HuH-7.5 (cell line): ENCODE data around the gene ATP6AP2.
"Not testable (repeated sequence)": the region's sequence is repeated elsewhere in the genome, so short reads cannot be mapped to it uniquely, and the experiment has no call there.

ENCODE experiments used
- DNase-seq: peaks from one replicate; pipeline ENCODE4 v3.0.0; 2011; ENCODE audit warnings: low spot score

The ATP6AP2 gene, protein sequence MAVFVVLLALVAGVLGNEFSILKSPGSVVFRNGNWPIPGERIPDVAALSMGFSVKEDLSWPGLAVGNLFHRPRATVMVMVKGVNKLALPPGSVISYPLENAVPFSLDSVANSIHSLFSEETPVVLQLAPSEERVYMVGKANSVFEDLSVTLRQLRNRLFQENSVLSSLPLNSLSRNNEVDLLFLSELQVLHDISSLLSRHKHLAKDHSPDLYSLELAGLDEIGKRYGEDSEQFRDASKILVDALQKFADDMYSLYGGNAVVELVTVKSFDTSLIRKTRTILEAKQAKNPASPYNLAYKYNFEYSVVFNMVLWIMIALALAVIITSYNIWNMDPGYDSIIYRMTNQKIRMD

GRCh38 chrX:40580537-40581335 lies at the start of gene ATP6AP2:
Gene ATP6AP2 (plus strand): TSS chrX:40580970. CDS start chrX:40581066, 96 bp downstream.
- DNase-seq, result peak; percentile 56

GRCh38 chrX:40531056-40531826 lies 49.5 kb upstream of the ATP6AP2 start:
- DNase-seq, result no peak

GRCh38 chrX:40537310-40537709 lies 43.5 kb upstream of the ATP6AP2 start:
- DNase-seq, result no peak

DNA sequence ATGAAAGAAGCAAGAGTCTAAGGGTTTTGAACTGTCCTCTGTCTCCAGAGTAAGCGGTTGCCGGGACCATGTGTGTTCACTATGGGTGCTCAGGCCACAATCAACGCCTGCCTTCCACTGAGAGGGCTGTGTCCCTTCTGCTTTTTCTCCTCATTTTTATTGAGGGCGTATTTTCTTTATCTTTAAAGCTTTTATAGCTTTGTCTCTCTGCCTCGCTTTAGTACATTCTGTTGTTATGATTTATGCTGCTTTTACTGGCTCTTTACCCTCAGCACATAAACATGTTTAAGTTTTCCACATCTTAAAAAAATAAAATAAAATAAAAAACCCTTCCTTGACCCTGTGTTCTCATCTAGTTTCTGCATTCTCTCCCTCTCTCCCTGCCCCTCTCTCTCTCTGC lies 42.4 kb upstream of the ATP6AP2 start:
- no peak for DNase-seq

- no peak for DNase-seq
These were observed 41.3 kb upstream of the ATP6AP2 start for GRCh38 chrX:40539214-40540142.

DNA sequence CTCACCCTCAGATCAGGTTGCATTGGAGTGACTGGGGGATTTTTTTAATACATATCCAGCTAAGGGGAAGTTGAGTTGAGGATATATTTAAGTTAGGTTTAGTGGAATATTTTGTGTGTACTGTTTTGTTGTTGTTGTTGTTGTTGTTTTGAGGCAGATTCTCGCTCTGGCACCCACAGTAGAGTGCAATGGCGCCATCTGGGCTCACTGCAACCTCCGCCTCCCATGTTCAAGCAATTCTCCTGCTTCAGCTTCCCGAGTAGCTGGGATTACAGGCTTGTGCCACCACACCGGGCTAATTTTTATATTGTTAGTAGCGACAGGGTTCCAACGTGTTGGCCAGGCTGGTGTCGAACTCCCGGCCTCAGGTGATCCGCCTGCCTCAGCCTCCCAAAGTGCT lies 38.6 kb upstream of the ATP6AP2 start:
- no peak for DNase-seq

GRCh38 chrX:40542972-40543371 lies 37.8 kb upstream of the ATP6AP2 start:
- no peak for DNase-seq

- no peak for DNase-seq
These were observed 37.0 kb upstream of the ATP6AP2 start for GRCh38 chrX:40543661-40544328.

GRCh38 chrX:40544343-40545266 lies 36.2 kb upstream of the ATP6AP2 start:
- DNase-seq, result no peak

DNA sequence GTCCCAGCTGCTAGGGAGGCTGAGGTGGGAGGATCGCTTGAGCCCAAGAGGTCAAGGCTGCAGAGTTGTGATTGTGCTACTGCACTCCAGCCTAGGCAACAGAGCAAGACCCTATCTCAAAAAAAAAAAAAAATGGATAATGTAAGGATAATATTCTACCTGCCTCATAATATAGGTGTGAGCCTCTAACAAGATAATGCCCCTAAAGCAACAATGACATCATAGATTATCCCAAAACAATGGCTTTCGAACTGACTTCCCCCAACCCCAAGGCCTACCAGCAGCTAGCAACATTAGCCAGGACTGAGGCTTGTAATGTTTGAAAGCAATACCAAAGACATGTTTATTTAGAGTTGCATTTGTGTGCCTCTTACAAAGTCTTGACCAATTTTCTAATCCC lies 33.9 kb upstream of the ATP6AP2 start:
- DNase-seq, result no peak

- DNase-seq, result no peak
These were observed 30.7 kb upstream of the ATP6AP2 start for GRCh38 chrX:40550066-40550465.

- DNase-seq, result no peak
These were observed 28.0 kb upstream of the ATP6AP2 start for GRCh38 chrX:40552768-40553167.

- DNase-seq, result no peak
These were observed 22.2 kb upstream of the ATP6AP2 start for GRCh38 chrX:40558590-40558989.

DNA sequence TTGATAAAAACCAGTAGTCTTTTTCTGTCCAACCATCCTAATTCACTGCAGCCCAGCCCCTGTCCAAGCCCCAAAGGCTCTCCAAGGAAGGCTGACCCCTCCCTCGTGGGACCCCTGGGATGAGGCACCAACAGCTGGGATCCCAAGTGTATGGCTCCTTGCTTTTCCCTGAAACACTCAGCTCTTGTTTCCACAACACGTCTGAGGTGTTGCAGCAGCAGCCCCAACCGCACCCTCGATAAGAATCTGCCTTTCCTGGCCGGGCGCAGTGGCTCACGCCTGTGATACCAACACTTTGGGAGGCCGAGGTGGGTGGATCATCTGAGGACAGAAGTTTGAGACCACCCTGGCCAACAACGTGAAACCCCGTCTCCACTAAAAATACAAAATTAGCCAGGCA lies 17.0 kb upstream of the ATP6AP2 start:
- no peak for DNase-seq

DNA sequence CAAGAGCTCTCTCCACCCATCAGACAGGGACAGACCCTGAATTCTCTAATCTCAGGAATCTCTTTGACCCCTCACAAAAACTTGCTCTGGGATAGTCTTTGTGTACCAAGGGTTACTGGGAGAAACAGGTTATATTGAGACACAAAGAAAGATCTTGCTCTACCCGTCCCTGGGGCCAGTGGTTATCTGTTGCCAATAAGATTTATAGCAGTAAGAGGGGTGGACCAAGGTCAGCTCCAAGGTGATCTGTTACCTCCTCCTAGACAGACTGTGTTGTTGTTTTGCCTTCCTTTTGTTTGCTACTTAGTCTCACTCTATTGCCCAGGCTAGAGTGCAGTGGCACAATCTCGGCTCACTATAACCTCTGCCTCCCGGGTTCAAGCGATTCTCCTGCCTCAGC lies 16.3 kb upstream of the ATP6AP2 start:
- DNase-seq, result no peak

DNA sequence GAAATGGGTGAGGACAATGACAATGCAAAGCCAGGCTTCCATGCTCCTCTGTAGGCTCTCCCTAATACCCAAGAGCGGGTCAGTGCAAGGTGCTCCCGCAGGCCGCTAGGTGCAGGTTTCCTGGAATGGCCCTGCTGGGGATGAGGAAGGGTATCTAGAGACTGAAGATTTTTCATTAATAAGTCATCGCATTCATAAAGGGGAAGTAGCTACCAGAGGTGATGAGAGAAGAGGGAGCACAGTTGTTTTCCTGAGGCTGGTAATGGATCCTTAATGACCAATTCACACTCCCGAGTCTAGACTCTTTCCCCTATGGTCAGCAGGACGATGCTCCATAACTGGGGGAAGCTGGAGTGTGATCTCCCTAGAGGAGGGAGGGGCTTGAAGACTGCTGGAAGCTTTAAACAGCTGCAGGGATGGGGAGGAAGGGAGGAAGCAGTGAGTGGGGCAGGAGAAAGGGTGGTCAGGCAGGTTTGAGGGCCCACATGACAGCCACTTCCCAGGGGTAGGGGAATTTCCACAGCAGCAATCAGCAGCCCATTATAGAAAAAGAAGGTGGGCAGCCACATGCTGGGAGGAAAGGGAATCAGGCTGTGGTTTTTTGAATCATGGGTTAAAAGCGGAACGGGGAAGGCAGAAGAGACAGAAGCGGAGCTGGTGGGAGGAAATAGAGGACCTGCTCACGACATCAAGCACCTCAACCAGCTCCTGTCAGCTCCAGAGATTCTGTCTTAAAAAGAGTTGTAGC lies 10.2 kb upstream of the ATP6AP2 start:
- DNase-seq, result no peak

GRCh38 chrX:40571164-40571563 lies 9.6 kb upstream of the ATP6AP2 start:
- not testable (repeated sequence) for DNase-seq

DNA sequence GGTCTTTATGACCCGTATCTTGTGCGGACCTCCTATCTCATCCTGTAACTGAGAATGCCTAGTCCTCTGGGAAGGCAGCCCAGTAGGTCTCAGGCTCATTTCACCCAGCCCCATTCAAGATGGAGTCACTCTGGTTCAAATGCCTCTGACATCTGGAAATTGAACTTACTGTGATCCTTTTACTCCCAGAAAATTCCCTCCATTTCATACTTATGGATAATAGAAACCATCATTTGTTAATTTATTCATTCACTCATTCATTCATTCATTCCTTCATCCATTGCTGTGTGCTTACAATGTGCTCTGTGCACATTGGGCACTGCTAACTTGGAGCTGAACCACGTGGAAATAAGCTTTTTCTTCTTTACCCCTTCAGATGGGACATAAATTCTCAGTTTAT lies 9.2 kb upstream of the ATP6AP2 start:
- DNase-seq, result no peak

GRCh38 chrX:40573763-40574162 lies 7.0 kb upstream of the ATP6AP2 start:
- no peak for DNase-seq
